Adrenal gland (tissue), 12 donors: ENCODE data around the gene SLC22A7. TPM values are rescaled to one million over a fixed set of nuclear protein-coding genes. Genes with fewer than 3 reads are reported as not detected.

Source experiments
- DNase-seq, 7 donors: peaks; one replicate each; pipeline ENCODE4 v3.0.0-alpha.2; 2019 to 2020
- H3K27ac ChIP-seq, 5 donors: fragments of 200-600 bp; sonication (generic) in 4 of 5; 1 replicate in 3 of 5; 2 replicates in 2 of 5; pipeline versions ENCODE4 v1.5.1 to v1.8.0; 2016 to 2020; ENCODE audit warnings: mild to moderate bottlenecking in 1 of 5
- H3K27me3 ChIP-seq: fragments of 200-600 bp; 2 replicates; pipeline ENCODE4 v1.8.0; 2021
- H3K36me3 ChIP-seq, 2 donors: fragments of 200-600 bp; replicated peaks in 1 of 2; 1 replicate in 1 of 2; 2 replicates in 1 of 2; pipeline versions ENCODE4 v1.5.1 to v1.8.0; 2018 to 2022
- H3K4me1 ChIP-seq, 2 donors: fragments of 200-600 bp; replicated peaks in 1 of 2; 1 replicate in 1 of 2; 2 replicates in 1 of 2; pipeline versions ENCODE4 v1.5.1 to v1.8.0; 2018 to 2021
- H3K4me3 ChIP-seq, 4 donors: fragments of 200-600 bp; sonication (generic) in 3 of 4; one replicate each; pipeline ENCODE4 v1.5.1; 2016 to 2018
- H3K9me3 ChIP-seq, 3 donors: fragments of 200-600 bp; sonication (generic) in 1 of 3; replicated peaks in 1 of 3; 1 replicate in 2 of 3; 2 replicates in 1 of 3; pipeline versions ENCODE4 v1.5.1 to v1.8.0; 2016 to 2021
- POLR2A ChIP-seq, 2 donors: fragments of 450-650 bp; IDR thresholded peaks; one replicate each; pipeline ENCODE4 v1.6.1; 2017; ENCODE audit warnings: antibody characterized with exemption in 2 of 2, mild to moderate bottlenecking in 2 of 2, moderate library complexity in 1 of 2
- WGBS, 4 donors: extraction: QIAGEN DNeasy Blood & Tissue Kit in 2 of 4; methylation state at CpG; one replicate each; pipeline versions ENCODE4 v1.1.5 to v1.1.7; 2013 to 2017; 5-methylcytosine and 5-hydroxymethylcytosine counted together
- intact Hi-C, 2 donors: fragments of 100-400 bp; cut with DNase I; formaldehyde crosslinking; loops; one replicate each; pipeline versions ENCODE4 v1.14.1 to v1.15.0; 2022 to 2023
- polyA plus RNA-seq, 3 donors: library from polyadenylated mRNA; stranded (reverse); fragments of 200-250 nt in 2 of 3; fragments of 350-450 nt in 1 of 3; fragmentation: Illumina TruSeq in 1 of 3; extraction: RNeasy Lipid Tissue Mini Kit (QIAGEN cat#74804) in 1 of 3; gene quantifications; one replicate each; pipeline ENCODE4 v1.2.3, GENCODE V29; 2013 to 2014
- total RNA-seq, 9 donors: library from RNA; depleted of rRNA in 4 of 9; stranded (reverse); fragments of >200 nt in 4 of 9; fragments of 120-200 nt in 1 of 9; fragmentation: NEBNext Ultra II Directional in 1 of 9; extraction: Animal tissue kit (Norgen Biotek cat#: 25700) in 1 of 9; gene quantifications; one replicate each; pipeline versions ENCODE4 v1.1.0 to v1.2.4, GENCODE V29; 2013 to 2023
- TF ChIP-seq, protein P1 (sequence below), 6 experiments: fragments of 450-650 bp in 4 of 6; fragments of 200-600 bp in 2 of 6; sonication (generic) in 1 of 6; IDR thresholded peaks; 1 replicate in 5 of 6; 2 replicates in 1 of 6; pipeline versions ENCODE4 v1.5.1 to v1.8.0; 2016 to 2021; ENCODE audit warnings: antibody characterized with exemption in 6 of 6, mild to moderate bottlenecking in 2 of 6, moderate library complexity in 1 of 6
- donor health status: healthy with polysubstance abuse.
- donor health status: Bipolar disorder and iron deficiency.
- donor health status: DM: yes; HTN: yes; CAD: no.
- donor health status: DM: no; HTN: no; CAD: no.
- donor health status: DM: no; HTN: no; CAD: no.
- donor health status: DM: yes; HTN: yes; CAD: no.

SLC22A7 gene
- total and polyA plus RNA-seq, 12 donors: 0.14 TPM; not detected in 11

GRCh38 chr6:43260791-43261190 lies 37.3 kb upstream of the SLC22A7 start:
- H3K4me1 ChIP-seq: no peaks in the 10 kb centered on the region
- intact Hi-C loops: no loop called here
- H3K36me3 ChIP-seq: no peaks in the 10 kb centered on the region
- no peak overlapping the region for H3K4me3 ChIP-seq
- H3K9me3 ChIP-seq: no peaks in the 10 kb centered on the region
- H3K27ac ChIP-seq: no peak overlapping the region
- no peak for DNase-seq
- 80 to 90% (median 82%) methylated on average over 4 of the region's 4 CpGs for WGBS, 4 donors
- H3K27me3 ChIP-seq: no peaks in the 10 kb centered on the region
- TF ChIP-seq, protein P1, sequence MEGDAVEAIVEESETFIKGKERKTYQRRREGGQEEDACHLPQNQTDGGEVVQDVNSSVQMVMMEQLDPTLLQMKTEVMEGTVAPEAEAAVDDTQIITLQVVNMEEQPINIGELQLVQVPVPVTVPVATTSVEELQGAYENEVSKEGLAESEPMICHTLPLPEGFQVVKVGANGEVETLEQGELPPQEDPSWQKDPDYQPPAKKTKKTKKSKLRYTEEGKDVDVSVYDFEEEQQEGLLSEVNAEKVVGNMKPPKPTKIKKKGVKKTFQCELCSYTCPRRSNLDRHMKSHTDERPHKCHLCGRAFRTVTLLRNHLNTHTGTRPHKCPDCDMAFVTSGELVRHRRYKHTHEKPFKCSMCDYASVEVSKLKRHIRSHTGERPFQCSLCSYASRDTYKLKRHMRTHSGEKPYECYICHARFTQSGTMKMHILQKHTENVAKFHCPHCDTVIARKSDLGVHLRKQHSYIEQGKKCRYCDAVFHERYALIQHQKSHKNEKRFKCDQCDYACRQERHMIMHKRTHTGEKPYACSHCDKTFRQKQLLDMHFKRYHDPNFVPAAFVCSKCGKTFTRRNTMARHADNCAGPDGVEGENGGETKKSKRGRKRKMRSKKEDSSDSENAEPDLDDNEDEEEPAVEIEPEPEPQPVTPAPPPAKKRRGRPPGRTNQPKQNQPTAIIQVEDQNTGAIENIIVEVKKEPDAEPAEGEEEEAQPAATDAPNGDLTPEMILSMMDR (IDR thresholded peaks at IDR 0.05): no peak
- no peak for TF ChIP-seq POLR2A (IDR thresholded peaks at IDR 0.05)

GRCh38 chr6:43261198-43261597 lies 36.9 kb upstream of the SLC22A7 start:
- DNase-seq: no peak
- no peaks in the 10 kb centered on the region for H3K4me1 ChIP-seq
- H3K27me3 ChIP-seq: no peaks in the 10 kb centered on the region
- no peaks in the 10 kb centered on the region for H3K36me3 ChIP-seq
- no peaks in the 10 kb centered on the region for H3K9me3 ChIP-seq
- intact Hi-C loops: no loop called here
- TF ChIP-seq POLR2A (IDR thresholded peaks at IDR 0.05): no peak
- TF ChIP-seq, protein P1 (IDR thresholded peaks at IDR 0.05): no peak
- 81 to 89% (median 83%) methylated on average over 5 of the region's 5 CpGs for WGBS, 4 donors
- H3K27ac ChIP-seq: no peak overlapping the region
- no peak overlapping the region for H3K4me3 ChIP-seq

- no peak for TF ChIP-seq POLR2A (IDR thresholded peaks at IDR 0.05)
- TF ChIP-seq, protein P1 (IDR thresholded peaks at IDR 0.05): no peak
- Histone ChIP-seq H3K27me3 (no peaks in the 10 kb centered on the region), H3K27ac (no peak overlapping the region), H3K36me3 (no peaks in the 10 kb centered on the region), H3K4me3 (no peak overlapping the region), H3K9me3 (no peaks in the 10 kb centered on the region), H3K4me1 (no peaks in the 10 kb centered on the region)
- intact Hi-C loops: loop anchor here in 1 of 2 donors (2.0 kb wide), 1 partner anchor 73 kb away; no protein-coding TSS in a partner anchor
- DNase-seq: no peak
- WGBS, 4 donors: 77 to 82% (median 81%) methylated on average over 13 to 14 of the region's 14 CpGs
These were observed 35.9 kb upstream of the SLC22A7 start for GRCh38 chr6:43262000-43262779.

DNA sequence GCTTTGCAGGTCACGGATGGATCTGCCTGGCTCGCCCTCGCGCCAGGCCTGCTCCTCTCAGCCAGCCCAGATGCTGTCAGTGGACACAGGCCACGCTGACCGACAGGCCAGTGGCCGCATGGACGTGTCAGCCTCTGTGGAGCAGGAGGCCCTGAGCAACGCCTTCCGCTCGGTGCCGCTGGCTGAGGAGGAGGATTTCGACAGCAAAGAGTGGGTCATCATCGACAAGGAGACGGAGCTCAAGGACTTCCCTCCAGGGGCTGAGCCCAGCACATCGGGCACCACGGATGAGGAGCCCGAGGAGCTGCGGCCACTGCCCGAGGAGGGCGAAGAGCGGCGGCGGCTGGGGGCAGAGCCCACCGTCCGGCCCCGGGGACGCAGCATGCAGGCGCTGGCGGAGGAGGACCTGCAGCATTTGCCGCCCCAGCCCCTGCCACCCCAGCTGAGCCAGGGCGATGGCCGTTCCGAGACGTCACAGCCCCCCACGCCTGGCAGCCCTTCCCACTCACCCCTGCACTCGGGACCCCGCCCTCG lies 35.2 kb upstream of the SLC22A7 start:
- Histone ChIP-seq H3K4me3 (no peak overlapping the region), H3K27ac (no peak overlapping the region), H3K9me3 (no peaks in the 10 kb centered on the region), H3K36me3 (no peaks in the 10 kb centered on the region), H3K4me1 (peaks cover 3 to 6% of the 10 kb centered on the region in 2 donors), H3K27me3 (no peaks in the 10 kb centered on the region)
- DNase-seq: no peak
- 81 to 93% (median 85%) methylated on average over 21 to 39 of the region's 39 CpGs; no CpG with 5 or more reads in 1 of the 4 donors for WGBS, 4 donors
- TF ChIP-seq POLR2A (IDR thresholded peaks at IDR 0.05): no peak
- TF ChIP-seq, protein P1 (IDR thresholded peaks at IDR 0.05): no peak
- intact Hi-C loops: loop anchor here in 1 of 2 donors (2.0 kb wide), 1 partner anchor 72 kb away; no protein-coding TSS in a partner anchor
